CD4-positive, alpha-beta memory T cell (primary cell): ENCODE data around the gene DSTYK. TPM values are rescaled to one million over a fixed set of nuclear protein-coding genes. Genes with fewer than 3 reads are reported as not detected.

Source experiments
- CTCF ChIA-PET: fragments of 350-600 bp; sonication (Branson Sonifier 250); formaldehyde crosslinking; loops from one replicate; lab custom pipeline; 2021; ENCODE audit warnings: inconsistent platforms; ENCODE audit not compliant: partially characterized antibody; lab: Charles Lee
- POLR2A ChIA-PET: fragments of 350-600 bp; sonication (Branson Sonifier 250); formaldehyde crosslinking; loops from one replicate; lab custom pipeline; 2021; ENCODE audit not compliant: partially characterized antibody; lab: Charles Lee
- DNase-seq, 5 donors: peaks; one replicate each; pipeline versions ENCODE4 v3.0.0 to v3.0.0-alpha.2; 2020 to 2022; ENCODE audit warnings: mixed read lengths in 1 of 5
- H3K27ac ChIP-seq: one replicate; pipeline ENCODE4 v1.7.0; 2013; ENCODE audit warnings: low read depth, low read length
- H3K27me3 ChIP-seq: 2 replicates; pipeline ENCODE4 v1.7.0; 2013; ENCODE audit warnings: mild to moderate bottlenecking, low read length, moderate library complexity; ENCODE audit not compliant: insufficient read depth
- H3K36me3 ChIP-seq: 2 replicates; pipeline ENCODE4 v1.7.0; 2013; ENCODE audit warnings: mild to moderate bottlenecking, low read length, moderate library complexity; ENCODE audit not compliant: insufficient read depth
- H3K4me1 ChIP-seq: 2 replicates; pipeline ENCODE4 v1.7.0; 2013; ENCODE audit warnings: mild to moderate bottlenecking, low read length, moderate library complexity; ENCODE audit not compliant: insufficient read depth
- H3K4me3 ChIP-seq, 2 donors: one replicate each; pipeline ENCODE4 v1.7.0; 2013; ENCODE audit warnings: low read length in 2 of 2, mild to moderate bottlenecking in 1 of 2
- H3K9me3 ChIP-seq, 2 donors: one replicate each; pipeline ENCODE4 v1.7.0; 2013; ENCODE audit warnings: low read length in 2 of 2, control low read depth in 1 of 2; ENCODE audit not compliant: control insufficient read depth in 1 of 2
- H3K27ac Mint-ChIP-seq, 7 donors: one replicate each; pipeline ENCODE4 v1.8.0; 2020 to 2021; ENCODE audit warnings: mixed read lengths in 7 of 7, mild to moderate bottlenecking in 6 of 7, inconsistent platforms in 3 of 7, moderate library complexity in 3 of 7
- H3K27me3 Mint-ChIP-seq, 2 donors: one replicate each; pipeline ENCODE4 v1.8.0; 2020 to 2021; ENCODE audit warnings: mixed read lengths in 2 of 2
- H3K36me3 Mint-ChIP-seq, 2 donors: one replicate each; pipeline ENCODE4 v1.8.0; 2020 to 2021; ENCODE audit warnings: mixed read lengths in 2 of 2, inconsistent platforms in 1 of 2, mild to moderate bottlenecking in 1 of 2
- H3K4me1 Mint-ChIP-seq, 4 donors: one replicate each; pipeline ENCODE4 v1.8.0; 2020 to 2021; ENCODE audit warnings: mixed read lengths in 4 of 4, mild to moderate bottlenecking in 1 of 4
- H3K4me3 Mint-ChIP-seq, 8 donors: one replicate each; pipeline ENCODE4 v1.8.0; 2020 to 2021; ENCODE audit warnings: mixed read lengths in 8 of 8, mild to moderate bottlenecking in 7 of 8, moderate library complexity in 6 of 8, inconsistent platforms in 3 of 8
- H3K9me3 Mint-ChIP-seq, 8 donors: one replicate each; pipeline ENCODE4 v1.8.0; 2020 to 2021; ENCODE audit warnings: mixed read lengths in 8 of 8, mild to moderate bottlenecking in 5 of 8, inconsistent platforms in 3 of 8, moderate library complexity in 1 of 8
- intact Hi-C: fragments of 100-400 bp; cut with micrococcal nuclease; formaldehyde crosslinking; loops from one replicate; pipeline ENCODE4 v1.15.1; 2023
- polyA plus RNA-seq, 2 donors: library from polyadenylated mRNA; unstranded; fragments of 300-500 nt; fragmentation: Illumina TruSeq; gene quantifications; one replicate each; pipeline ENCODE4 v1.2.3, GENCODE V29; 2021
- total RNA-seq, 2 experiments: library from RNA; stranded (reverse); gene quantifications; one replicate each; pipeline ENCODE4 v1.2.3, GENCODE V29; 2021

DSTYK gene
- total and polyA plus RNA-seq, 4 experiments from 2014 or later = 5.3 to 16.6 (median 12.6) TPM

DNA sequence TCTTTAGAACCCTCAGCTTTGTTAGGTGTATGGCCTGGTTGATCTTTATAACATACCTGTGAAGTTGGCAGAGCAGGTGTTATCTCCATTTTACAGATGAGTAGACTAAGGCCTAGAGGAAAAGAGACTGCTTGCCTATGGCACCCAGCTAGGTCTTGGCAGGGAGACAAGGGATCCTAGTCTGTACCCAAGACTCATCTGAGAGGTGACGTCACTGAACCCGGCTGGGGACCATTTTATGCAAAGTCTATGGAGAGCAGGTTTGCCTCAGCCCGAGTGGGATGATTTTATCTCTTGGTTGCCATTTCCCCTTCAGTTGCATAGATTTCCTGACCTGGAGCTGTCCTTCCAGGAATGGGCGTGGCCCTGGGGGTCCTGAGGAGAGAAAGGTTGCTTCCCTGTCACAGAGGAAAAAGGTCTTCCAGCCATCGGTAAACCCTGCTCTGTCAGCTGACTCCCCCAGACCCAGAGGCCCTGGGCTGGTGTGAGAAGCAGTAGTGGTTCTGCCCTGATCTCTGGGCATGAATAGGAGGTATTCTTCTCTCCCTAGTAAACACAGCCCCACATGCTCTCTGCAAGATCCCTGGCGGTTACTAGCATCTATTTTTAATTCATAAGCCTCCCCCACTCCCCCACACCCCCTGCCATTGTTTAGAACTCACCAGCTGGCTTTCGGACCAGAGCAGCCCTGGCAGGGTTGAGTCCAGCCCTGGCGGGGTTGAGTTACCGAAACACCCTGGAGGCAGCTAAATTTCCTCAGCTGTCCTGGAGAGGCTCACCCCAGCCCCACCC lies 35.8 kb upstream of the DSTYK start:
- DNase-seq = no peak
- no peak overlapping the region for H3K4me3 ChIP-seq
- H3K9me3 Mint-ChIP-seq = no peaks in the 10 kb centered on the region
- no peaks in the 10 kb centered on the region for H3K36me3 Mint-ChIP-seq
- intact Hi-C loops = no loop called here
- no peaks in the 10 kb centered on the region for H3K27me3 ChIP-seq
- POLR2A ChIA-PET = interaction anchor here (1.5 kb wide), 1 partner anchor 17 kb away, joined by 4 read pairs; no protein-coding TSS in a partner anchor
- no peak overlapping the region for H3K4me3 Mint-ChIP-seq
- H3K9me3 ChIP-seq = no peaks in the 10 kb centered on the region
- H3K4me1 ChIP-seq = no peaks in the 10 kb centered on the region
- H3K4me1 Mint-ChIP-seq = no peaks in the 10 kb centered on the region
- H3K27ac ChIP-seq = no peak overlapping the region
- H3K36me3 ChIP-seq = no peaks in the 10 kb centered on the region
- CTCF ChIA-PET = interaction anchor here (0.7 to 2.1 kb wide), 7 partner anchors 8 to 276 kb away, joined by 3 to 5 read pairs (median 4); partner anchors contain the start of gene TMCC2
- no peak overlapping the region for H3K27ac Mint-ChIP-seq
- H3K27me3 Mint-ChIP-seq = peaks cover 0 to 2% of the 10 kb centered on the region in 2 donors

DNA sequence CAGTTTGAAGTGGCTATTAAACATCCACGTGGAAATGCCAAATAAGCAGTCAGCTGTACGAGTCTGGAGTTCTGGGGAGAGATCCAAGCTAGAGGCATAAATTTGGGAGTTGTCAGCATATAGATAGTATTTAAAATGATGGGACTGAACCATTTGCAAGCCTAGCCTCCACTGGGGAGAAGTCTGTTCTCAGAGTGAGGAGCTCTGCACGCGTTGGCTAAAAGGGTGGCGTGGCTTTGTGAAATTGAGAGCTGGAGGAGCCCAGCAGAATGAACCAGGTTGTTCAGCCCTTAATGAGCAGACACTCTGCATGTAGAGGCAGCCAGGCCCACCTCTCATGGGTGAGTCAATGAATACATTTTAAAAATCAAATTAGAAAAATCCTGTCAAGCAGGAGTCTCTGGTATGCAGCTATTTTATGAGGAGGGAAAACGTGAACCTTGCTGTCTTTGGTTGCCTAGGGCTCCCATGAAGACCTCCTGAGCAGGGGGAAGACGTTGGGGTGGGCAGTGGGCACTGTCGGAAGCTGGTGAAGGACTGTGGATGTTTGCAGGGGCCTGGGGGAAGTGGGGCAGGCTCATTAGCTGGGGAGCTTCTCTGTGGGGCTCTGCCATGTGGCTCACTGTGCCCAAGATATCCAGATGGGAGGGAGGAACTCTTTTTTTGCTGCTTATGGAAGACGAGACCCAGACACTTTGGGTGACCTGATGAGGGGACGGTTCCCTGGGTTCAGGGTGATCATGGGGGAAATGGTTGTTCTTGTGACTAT lies 35.0 kb upstream of the DSTYK start:
- Mint-ChIP-seq H3K4me1 (no peaks in the 10 kb centered on the region), H3K36me3 (no peaks in the 10 kb centered on the region), H3K27ac (no peak overlapping the region), H3K27me3 (peaks cover 0 to 2% of the 10 kb centered on the region in 2 donors), H3K4me3 (no peak overlapping the region), H3K9me3 (no peaks in the 10 kb centered on the region)
- POLR2A ChIA-PET = interaction anchor here (0.9 to 1.5 kb wide), 2 partner anchors 16 to 18 kb away, joined by 3 to 4 read pairs; no protein-coding TSS in a partner anchor
- no peaks in the 10 kb centered on the region for H3K4me1 ChIP-seq
- intact Hi-C loops = no loop called here
- H3K27me3 ChIP-seq = no peaks in the 10 kb centered on the region
- no peak overlapping the region for H3K4me3 ChIP-seq
- H3K27ac ChIP-seq = no peak overlapping the region
- no peaks in the 10 kb centered on the region for H3K36me3 ChIP-seq
- CTCF ChIA-PET = interaction anchor here (1.0 to 2.1 kb wide), 5 partner anchors 9 to 277 kb away, joined by 3 to 5 read pairs (median 4); partner anchors contain the start of gene TMCC2
- no peak for DNase-seq
- H3K9me3 ChIP-seq = no peaks in the 10 kb centered on the region

DNA sequence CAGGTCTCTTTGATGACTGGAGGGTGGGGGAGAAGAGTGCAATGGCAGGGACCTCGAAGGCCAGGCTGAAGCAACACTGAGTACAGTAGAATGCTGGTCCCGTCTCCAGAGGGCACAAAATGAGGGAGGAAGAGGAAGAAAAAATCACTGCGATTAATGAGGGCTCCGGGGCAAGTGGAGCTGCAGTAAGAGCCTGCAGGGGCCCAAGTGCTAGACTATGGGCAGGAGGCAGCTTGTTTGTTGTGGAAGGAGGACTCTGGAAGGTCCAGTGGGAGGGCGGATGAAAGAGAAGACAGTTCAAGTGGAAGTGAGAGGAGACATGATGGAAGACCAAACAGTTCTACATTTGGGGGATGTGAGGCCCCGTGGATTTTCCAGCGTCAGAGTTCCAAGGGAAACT lies 33.6 kb upstream of the DSTYK start:
- ChIA-PET CTCF (interaction anchor here (1.0 kb wide), 1 partner anchor 10 kb away, joined by 3 read pairs; no protein-coding TSS in a partner anchor), POLR2A (no interaction called here)
- Mint-ChIP-seq H3K27me3 (peaks cover 0 to 2% of the 10 kb centered on the region in 2 donors), H3K4me1 (no peaks in the 10 kb centered on the region), H3K27ac (no peak overlapping the region), H3K4me3 (no peak overlapping the region), H3K36me3 (no peaks in the 10 kb centered on the region), H3K9me3 (no peaks in the 10 kb centered on the region)
- Histone ChIP-seq H3K4me3 (no peak overlapping the region), H3K4me1 (no peaks in the 10 kb centered on the region), H3K36me3 (no peaks in the 10 kb centered on the region), H3K27me3 (no peaks in the 10 kb centered on the region), H3K27ac (no peak overlapping the region), H3K9me3 (no peaks in the 10 kb centered on the region)
- intact Hi-C loops = no loop called here
- DNase-seq = no peak

DNA sequence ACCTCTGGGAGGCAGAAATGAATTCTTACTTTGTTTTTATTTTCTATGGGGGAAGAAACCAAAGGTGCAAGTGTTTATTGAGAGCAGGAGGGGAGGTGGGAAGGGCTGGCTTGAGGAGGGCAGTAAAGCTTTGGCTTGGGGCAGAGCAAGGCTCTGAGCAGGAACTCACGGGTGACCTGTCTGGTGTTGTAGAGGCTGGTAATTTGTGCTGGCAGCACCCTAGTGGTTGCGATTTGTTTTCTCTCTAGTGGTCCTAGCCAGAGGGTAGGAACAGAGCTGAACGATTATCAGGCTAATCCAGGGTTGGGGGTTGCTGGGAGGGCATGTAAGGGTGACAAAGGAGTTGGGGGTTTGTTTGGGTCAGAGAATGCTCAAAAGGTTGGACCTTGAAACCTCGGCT lies 32.9 kb upstream of the DSTYK start:
- no peak overlapping the region for H3K4me3 Mint-ChIP-seq
- CTCF ChIA-PET = interaction anchor here (2.5 kb wide), 1 partner anchor 15 kb away, joined by 6 read pairs; no protein-coding TSS in a partner anchor
- Histone ChIP-seq H3K4me3 (no peak overlapping the region), H3K4me1 (no peaks in the 10 kb centered on the region), H3K27me3 (no peaks in the 10 kb centered on the region), H3K36me3 (no peaks in the 10 kb centered on the region), H3K9me3 (no peaks in the 10 kb centered on the region), H3K27ac (no peak overlapping the region)
- no peaks in the 10 kb centered on the region for H3K4me1 Mint-ChIP-seq
- intact Hi-C loops = no loop called here
- POLR2A ChIA-PET = no interaction called here
- no peaks in the 10 kb centered on the region for H3K36me3 Mint-ChIP-seq
- H3K27me3 Mint-ChIP-seq = peaks cover 0 to 4% of the 10 kb centered on the region in 2 donors
- no peaks in the 10 kb centered on the region for H3K9me3 Mint-ChIP-seq
- no peak for DNase-seq
- H3K27ac Mint-ChIP-seq = no peak overlapping the region

- Histone ChIP-seq H3K36me3 (no peaks in the 10 kb centered on the region), H3K4me1 (no peaks in the 10 kb centered on the region), H3K9me3 (no peaks in the 10 kb centered on the region), H3K27ac (no peak overlapping the region), H3K4me3 (no peak overlapping the region), H3K27me3 (no peaks in the 10 kb centered on the region)
- Mint-ChIP-seq H3K4me3 (no peak overlapping the region), H3K27ac (no peak overlapping the region), H3K27me3 (peaks cover 0 to 4% of the 10 kb centered on the region in 2 donors), H3K9me3 (no peaks in the 10 kb centered on the region), H3K36me3 (no peaks in the 10 kb centered on the region), H3K4me1 (no peaks in the 10 kb centered on the region)
- POLR2A ChIA-PET = interaction anchor here (1.7 kb wide), 1 partner anchor 15 kb away, joined by 5 read pairs; no protein-coding TSS in a partner anchor
- intact Hi-C loops = no loop called here
- CTCF ChIA-PET = interaction anchor here (2.5 kb wide), 1 partner anchor 14 kb away, joined by 6 read pairs; no protein-coding TSS in a partner anchor
- DNase-seq = no peak
Observed at GRCh38 chr1:205243350-205244191, 32.1 kb upstream of the DSTYK start.

- no peaks in the 10 kb centered on the region for H3K36me3 Mint-ChIP-seq
- Histone ChIP-seq H3K36me3 (no peaks in the 10 kb centered on the region), H3K9me3 (no peaks in the 10 kb centered on the region), H3K27me3 (no peaks in the 10 kb centered on the region), H3K27ac (no peak overlapping the region), H3K4me3 (no peak overlapping the region), H3K4me1 (peaks cover 10% of the 10 kb centered on the region)
- H3K4me3 Mint-ChIP-seq = no peak overlapping the region
- no peak for DNase-seq
- no peaks in the 10 kb centered on the region for H3K9me3 Mint-ChIP-seq
- ChIA-PET POLR2A (no interaction called here), CTCF (no interaction called here)
- intact Hi-C loops = no loop called here
- peaks cover 3 to 10% of the 10 kb centered on the region in 2 donors for H3K27me3 Mint-ChIP-seq
- H3K4me1 Mint-ChIP-seq = peaks cover 0 to 8% (median 1%) of the 10 kb centered on the region in 4 donors
- no peak overlapping the region for H3K27ac Mint-ChIP-seq
Observed at GRCh38 chr1:205241366-205242030, 30.0 kb upstream of the DSTYK start.
